Stimulated activated CD8-positive, alpha-beta memory T cell treated with anti-CD3 and anti-CD28 coated beads, Interleukin-12 subunit alpha, Interleukin-12 subunit beta, amount 100 ng/mL, for 4 hours (primary cell): ENCODE measurements around the gene ZNF333.
"Not testable (repeated sequence)": the region's sequence is repeated elsewhere in the genome, so short reads cannot be mapped to it uniquely, and the experiment has no call there.

Source experiments
- DNase-seq: peaks from one replicate; pipeline ENCODE4 v3.0.0-alpha.2; 2020; ENCODE audit warnings: low read depth

The ZNF333 gene

DNA sequence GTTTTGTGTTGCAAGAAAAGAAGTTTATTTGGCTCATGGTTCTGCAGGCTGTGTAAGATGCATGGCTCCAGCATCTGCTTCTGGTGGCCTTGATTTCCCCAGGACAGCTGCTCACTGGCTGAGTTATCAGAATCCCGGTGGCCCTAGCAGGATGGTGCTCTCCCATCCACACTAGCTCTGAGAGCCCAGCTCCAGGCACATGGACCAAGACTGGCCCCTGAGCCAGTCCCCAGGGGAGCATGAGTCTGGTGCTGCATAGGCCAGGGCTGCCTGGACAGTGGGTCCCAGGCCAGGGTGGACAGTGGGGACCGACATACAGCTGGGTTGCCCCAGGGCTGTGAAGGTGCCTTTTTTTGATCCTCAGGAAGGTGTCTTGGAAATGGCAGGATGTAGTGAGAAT lies 78.2 kb downstream of the ZNF333 start:
- no peak for DNase-seq

DNA sequence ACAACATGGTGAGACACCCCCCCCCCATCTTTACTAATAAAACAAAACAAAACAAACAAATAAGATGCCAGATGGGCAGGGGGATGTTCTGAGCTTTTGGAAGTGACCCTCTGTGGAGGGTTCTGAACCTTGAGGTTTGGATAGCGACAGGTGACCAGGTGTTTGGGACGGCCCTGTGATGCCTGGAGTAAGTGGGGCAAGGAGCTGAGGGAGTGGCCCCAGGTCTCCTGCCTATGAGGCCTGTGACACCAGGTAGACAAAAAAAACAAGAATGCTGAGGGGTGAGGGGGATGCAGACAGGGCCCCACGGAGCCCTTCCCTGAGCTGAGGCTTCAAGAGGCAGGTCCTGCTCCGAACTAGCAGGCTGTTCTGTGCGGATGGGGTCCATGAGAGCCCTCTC lies 79.4 kb downstream of the ZNF333 start:
- DNase-seq = no peak

DNA sequence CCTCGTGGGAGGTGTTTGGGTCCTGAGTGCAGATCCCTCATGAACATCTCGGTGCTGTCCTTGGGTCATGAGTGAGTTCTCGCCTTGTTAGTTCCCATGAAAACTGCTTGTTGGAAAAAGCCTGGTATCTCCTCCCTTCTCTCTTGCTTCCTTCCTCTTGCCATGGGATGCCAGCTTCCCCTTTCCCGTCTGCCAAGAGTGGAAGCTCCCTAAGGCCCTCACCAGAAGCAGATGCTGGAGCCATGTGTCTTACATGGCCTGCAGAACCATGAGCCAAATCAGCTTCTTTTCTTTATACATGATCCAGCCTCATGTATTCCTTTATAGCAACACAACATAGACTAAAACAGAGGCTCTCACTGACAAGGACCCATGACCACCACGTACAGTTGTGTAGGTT lies 80.3 kb downstream of the ZNF333 start:
- DNase-seq = no peak

DNA sequence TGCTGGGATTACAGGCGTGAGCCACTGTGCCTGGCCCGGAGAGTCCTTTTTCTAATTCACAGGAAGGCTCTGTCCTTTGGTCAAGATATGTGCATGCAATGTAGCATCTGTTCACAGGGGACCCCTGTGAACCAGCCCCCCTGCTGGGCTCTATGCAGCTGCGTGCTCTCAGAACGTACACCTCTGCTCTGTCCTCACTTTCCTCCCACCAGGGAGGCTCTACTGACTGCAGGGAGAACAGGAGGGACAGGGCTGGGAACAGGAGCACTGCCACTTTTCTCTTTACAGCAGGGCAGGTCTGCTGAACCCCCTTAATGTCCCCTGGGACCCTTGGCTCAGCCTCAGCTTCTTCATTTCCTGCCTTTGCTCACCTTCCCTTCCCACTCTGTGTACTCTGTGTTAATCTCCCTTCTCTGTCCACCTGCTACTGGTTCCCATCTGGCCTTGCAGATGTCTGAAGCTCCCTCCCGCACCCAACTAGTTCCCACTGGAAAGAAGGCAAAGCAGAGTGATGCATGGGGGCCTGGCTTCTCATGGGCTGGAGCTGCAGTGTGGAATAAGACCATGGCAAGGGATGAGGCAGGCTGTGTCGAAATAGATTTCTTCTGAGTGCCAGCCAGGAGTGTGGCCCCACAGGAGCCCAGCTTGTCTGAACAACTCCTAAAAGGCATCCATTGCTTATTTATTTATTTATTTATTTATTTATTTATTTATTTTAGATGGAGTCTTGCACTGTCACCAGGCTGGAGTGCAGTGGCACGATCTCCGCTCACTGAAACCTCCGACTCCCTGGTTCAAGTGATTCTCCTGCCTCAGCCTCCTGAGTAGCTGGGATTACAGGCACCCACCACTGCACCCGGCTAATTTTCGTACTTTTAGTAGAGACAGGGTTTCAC lies 81.3 kb downstream of the ZNF333 start:
- no peak for DNase-seq

DNA sequence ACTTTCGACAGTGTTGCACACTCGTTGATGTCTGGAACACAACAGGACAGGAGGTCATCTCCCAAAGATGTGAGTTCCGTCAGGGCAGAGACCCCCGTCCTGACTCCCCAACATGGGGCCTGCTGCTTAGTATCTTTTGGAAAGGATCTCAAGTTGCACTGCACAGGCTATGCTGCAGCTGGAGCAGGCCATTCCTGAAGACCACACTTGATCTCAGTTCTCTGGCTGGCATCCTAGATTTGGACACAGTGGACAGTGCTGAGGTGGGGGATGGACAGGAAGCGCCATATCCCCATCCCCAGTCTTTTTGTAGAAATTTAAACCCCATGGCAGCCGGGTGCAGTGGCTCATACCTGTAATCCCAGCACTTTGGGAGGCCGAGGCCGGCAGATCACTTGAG lies 82.6 kb downstream of the ZNF333 start:
- DNase-seq = no peak

DNA sequence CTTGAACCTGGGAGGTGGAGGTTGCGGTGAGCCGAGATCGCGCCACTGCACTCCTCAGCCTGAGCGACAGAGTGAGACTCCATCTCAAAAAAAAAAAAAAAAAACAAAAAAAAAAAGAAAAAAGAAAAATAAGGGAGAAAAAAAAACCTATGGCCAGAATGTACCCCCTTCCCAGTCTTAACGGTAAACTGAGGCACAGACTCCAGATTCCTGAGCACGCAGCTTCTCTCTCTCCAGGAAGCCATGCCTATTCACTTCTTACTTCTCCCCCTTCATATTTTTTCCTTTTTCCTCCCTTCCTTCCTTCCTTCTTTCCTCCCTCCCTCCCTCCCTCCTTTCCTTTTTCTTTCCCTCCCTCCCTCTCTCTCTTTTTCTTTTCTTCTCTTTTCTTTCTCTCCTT lies 83.1 kb downstream of the ZNF333 start:
- no peak for DNase-seq

DNA sequence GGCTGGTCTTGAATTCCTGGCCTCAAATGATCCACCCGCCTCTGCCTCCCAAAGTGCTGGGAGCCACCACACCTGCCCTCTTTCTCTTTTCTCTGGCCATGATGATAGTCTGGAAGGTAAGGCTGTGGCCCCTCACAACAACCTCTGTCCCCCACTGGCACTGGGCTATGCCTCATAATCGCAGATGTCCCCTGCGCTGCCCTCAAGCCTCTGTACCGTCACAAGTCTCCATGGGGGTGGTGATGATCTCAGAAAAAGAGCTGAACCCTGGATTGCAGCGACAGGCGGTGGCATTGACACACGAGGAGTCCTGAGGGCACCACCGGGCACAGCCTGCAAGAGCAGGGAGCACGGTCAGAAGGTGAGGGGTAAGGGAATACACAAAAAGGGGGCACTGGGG lies 83.9 kb downstream of the ZNF333 start:
- not testable (repeated sequence) for DNase-seq

DNA sequence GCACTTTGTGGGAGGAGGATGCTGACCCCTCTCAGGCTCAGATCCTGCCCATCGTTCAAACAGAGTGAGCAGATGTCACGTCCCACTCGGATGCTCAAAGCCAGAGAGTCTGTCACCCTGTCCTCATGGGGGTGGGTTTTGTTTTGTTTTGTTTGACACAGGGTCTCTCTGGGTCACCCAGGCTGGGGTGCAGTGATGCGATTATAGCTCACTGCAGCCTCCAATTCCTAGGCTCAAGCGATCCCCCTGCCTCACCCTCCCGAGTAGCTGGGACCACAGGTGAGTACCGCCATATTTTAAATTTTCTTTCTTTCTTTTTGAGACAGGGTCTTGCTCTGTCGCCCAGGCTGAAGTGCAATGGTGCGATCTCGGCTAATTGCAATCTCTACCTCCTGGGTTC lies 84.5 kb downstream of the ZNF333 start:
- no peak for DNase-seq

DNA sequence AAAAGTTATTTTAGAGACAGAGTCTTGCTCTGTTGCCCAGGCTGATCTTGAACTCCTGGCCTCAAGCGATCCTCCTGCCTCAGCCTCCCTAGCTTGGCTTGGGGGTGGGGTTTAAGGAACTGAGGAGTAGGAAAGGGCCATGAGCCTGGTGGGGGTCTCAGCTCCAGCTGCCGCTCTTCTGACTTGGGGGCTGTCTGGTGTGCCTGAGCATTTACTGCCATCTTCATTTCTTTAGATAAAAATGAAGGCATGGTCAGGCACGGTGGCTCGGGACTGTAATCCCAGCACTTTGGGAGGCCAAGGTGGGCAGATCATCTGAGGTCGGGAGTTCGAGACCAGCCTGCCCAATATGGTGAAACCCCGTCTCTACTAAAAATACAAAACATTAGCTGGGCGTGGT lies 85.5 kb downstream of the ZNF333 start:
- DNase-seq = not testable (repeated sequence)

DNA sequence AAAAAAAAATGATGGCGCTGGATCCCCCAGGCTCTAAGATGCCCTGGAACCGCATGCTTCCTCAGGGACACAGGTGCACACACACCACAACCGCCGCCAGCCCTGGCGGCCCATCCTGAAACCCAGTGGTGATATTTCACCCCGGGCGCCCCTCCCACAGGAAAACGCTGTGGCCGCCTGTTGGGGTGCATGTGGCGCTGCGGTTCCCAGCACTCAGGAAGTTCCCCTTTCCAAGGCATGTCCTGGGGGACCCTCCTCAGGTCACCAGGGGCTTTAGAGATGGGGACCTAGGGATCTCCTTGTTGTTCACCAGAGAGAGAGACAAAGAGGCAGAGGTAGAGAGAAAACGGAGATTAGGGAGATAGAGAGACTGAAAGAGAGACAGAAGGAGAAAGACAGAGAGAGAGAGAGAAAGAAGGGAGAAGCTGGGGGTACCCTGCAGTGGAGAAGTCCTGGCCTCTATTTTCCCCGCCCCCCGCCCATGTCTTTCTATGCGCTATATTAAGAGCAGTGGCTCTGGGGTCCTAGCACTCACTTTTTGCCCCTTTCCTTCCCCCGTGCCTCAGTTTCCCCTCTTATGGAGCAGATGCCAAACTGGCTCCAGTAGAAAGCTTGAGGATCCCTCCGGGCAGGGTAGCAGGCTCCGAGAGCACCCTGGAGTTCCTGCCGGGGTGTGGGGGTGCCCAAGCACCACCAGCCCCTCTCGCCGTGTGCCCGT lies 86.2 kb downstream of the ZNF333 start:
- DNase-seq = no peak

DNA sequence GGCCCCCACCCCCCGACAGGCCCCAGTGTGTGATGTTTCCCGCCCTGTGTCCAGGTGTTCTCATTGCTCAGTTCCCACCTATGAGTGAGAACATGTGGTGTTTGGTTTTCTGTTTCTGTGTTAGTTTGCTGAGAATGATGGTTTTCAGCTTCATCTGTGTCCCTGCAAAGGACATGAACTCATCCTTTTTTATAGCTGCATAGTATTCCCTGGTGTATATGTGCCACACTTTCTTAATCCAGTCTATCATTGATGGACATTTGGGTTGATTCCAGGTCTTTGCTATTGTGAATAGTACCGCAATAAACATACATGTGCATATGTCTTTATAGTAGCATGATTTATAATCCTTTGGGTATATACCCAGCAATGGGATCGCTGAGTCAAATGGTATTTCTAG lies 87.8 kb downstream of the ZNF333 start:
- DNase-seq = not testable (repeated sequence)

DNA sequence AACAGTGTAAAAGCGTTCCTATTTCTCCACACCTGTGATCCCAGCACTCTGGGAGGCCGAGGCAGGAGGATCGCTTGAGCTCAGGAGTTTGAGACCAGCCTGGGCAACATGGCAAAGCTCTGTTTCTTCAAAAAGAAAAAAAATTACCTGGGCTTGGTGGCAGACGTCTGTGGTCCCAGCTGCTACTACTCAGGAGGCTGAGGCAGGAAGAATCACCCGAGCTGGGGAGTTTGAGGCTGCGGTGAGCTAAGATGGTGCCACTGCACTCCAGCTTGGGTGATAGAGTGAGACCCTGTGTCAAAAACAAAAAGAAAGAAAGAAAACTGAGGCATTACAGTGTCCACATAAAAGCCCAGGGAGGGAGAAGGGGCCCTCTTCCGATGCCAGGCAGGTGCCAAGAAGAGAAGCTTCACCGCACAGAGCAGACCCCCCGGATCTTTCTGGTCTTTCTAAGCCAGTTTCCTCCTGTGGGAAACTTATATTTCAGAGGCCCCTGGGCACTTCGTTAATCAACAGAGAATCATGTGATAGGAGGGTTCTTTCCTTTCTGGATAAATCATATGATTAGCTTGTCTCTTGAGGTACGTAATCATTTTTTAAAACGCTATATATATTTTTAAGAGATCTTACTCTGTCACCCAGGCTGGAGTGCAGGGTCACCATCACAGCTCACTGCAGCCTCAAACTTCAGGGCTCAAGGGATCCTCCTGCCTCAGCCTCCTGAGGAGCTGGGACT lies 88.4 kb downstream of the ZNF333 start, which contains the start of gene ADGRE2:
TSS of gene ADGRE2 (minus strand) at position 451 of the 736 bp plus-strand sequence. CDS start 1,804 bp downstream, outside the sequence.
- DNase-seq = not testable (repeated sequence)

DNA sequence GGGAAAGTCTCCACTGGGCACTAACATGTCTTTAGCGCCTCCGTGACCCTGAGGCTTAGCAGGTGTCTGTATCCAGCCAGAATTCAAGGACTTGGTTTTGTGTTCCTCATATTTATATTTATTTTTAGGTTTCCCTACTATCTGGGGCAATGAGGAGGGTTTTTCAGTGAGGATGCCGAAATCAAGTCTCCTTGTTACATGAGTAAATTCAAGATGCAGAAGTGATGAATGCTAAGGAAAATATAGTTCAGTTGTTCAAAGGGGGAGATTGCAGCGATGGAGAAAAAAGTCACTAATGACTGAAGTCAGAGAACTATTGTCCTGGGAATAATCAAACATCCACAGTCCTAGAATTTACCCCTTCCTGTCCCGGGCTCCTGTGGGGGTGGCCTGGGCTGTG lies 89.3 kb downstream of the ZNF333 start:
- DNase-seq = no peak

DNA sequence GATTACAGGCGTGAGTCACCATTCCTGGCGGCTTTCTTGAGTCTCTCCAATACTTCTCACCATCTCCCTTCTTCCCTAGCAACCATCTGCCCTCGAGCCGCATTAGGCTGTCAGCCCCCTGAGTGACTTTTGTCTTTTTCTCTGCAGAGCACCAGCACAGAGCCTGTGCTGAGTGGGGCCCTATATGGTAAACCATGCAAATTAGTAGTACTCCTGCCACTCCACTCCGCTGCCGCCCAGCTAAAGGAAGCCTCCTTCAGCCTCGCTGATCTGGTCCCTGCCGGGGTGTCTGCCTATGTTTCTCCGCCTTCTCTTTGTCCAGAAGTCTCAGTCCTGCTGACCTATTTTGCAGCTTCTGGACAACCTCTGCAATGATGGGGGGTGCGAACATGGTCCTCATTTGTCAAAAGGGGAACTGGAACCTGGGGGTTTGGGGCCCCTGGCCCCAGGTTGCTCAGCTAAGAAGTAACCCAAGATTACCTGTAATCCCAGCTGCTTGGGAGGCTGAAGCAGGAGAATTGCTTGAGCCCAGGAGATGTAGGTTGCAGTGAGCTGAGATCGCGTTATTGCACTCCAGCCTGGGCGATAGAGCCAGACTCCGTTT lies 90.9 kb downstream of the ZNF333 start:
- not testable (repeated sequence) for DNase-seq

DNA sequence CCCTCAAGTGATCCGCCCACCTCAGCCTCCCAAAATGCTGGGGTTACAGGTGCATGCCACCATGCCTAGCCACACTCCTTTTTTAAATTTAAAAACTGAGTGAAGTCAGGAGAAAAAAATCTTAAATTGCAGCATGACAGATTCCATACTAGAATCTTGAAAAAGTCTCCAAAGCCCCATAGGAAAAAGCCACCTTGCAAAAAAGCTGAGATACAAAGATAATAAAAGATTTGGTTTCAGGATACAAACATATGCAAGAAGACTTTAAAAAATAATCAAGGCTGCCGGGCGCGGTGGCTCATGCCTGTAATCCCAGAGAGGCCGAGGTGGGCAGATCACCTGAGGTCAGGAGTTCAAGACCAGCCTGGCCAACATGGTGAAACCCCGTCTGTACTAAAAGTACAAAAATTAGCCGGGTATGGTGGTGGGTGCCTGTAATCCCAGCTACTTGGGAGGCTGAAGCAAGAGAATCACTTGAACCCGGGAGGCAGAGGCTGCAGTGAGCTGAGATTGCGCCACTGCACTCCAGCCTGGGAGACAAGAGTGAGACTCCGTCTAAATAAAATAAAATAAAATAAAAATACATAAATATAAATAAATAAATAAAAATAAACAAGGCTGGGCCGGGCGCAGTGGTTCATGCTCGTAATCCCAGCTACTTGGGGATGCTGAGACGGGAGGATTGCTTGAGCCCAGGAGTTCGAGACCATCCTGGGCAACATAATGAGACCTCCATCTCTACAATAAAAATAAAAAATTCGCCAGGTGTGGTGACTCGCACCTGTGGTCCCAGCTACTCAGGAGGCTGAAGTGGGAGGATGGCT lies 92.1 kb downstream of the ZNF333 start:
- DNase-seq = not testable (repeated sequence)

DNA sequence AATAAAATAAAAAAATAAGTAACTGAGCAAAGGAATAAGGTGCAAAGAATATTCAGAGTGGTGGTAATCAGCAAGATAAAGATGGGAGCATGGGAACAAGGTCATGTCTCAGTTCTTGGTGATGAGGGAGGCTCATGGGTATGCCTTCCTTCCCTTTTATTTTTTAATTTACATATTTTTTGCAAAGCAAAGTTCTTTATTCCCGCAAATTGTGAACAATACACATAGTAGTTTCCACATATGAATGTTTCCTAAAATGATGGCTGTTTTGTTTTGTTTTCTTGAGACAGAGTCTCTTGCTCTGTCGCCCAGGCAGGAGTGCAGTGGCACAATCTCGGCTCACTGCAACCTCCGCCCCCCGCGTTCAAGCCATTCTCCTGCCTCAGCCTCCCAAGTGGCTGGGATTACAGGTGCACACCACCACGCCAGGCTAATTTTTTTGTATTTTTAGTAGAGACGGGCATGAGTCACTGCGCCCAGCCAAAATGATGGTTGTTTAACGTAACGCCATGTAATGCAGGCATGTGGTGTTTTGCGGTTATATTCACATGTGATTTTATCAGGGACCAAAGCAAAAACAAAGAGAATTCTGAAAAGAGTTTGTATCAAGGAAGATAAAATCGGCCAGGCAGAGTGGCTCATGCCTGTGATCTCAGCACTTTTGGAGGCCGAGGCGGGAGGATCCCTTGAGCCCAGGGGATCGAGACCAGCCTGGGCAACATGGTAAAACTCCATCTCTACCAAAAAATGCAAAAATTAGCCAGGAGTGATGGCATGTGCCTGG lies 93.0 kb downstream of the ZNF333 start:
- DNase-seq = no peak
